CMK (cell line): ENCODE measurements around the gene SNTB2.

Source experiments
- DNase-seq: peaks from one replicate; pipeline ENCODE4 v3.0.0-alpha.2; 2010; ENCODE audit warnings: low read depth

Gene SNTB2

GRCh38 chr16:69180011-69180338 lies 7.0 kb upstream of the SNTB2 start:
- no peak for DNase-seq

GRCh38 chr16:69182730-69183416 lies 4.1 kb upstream of the SNTB2 start:
- DNase-seq = no peak

- DNase-seq = peak; percentile 45
Measured at GRCh38 chr16:69187446-69188235, 677 bp downstream of the SNTB2 start.

GRCh38 chr16:69188236-69188549 lies 1.2 kb downstream of the SNTB2 start:
- DNase-seq = no peak

- DNase-seq = no peak
Measured at GRCh38 chr16:69188716-69189115, 1.8 kb downstream of the SNTB2 start.

GRCh38 chr16:69190046-69190588 lies 3.2 kb downstream of the SNTB2 start:
- DNase-seq = no peak

GRCh38 chr16:69190598-69190997 lies 3.6 kb downstream of the SNTB2 start:
- DNase-seq = peak; percentile 30

GRCh38 chr16:69191136-69191535 lies 4.2 kb downstream of the SNTB2 start:
- DNase-seq = no peak

GRCh38 chr16:69193855-69194254 lies 6.9 kb downstream of the SNTB2 start:
- no peak for DNase-seq

- DNase-seq = no peak
Measured at GRCh38 chr16:69194488-69194887, 7.5 kb downstream of the SNTB2 start.

- no peak for DNase-seq
Measured at GRCh38 chr16:69195369-69196029, 8.5 kb downstream of the SNTB2 start.

GRCh38 chr16:69197573-69197972 lies 10.6 kb downstream of the SNTB2 start:
- DNase-seq = no peak

- no peak for DNase-seq
Measured at GRCh38 chr16:69199382-69199781, 12.4 kb downstream of the SNTB2 start.

GRCh38 chr16:69201291-69201690 lies 14.3 kb downstream of the SNTB2 start:
- DNase-seq = no peak

GRCh38 chr16:69201787-69202186 lies 14.8 kb downstream of the SNTB2 start:
- DNase-seq = no peak

GRCh38 chr16:69204172-69204571 lies 17.2 kb downstream of the SNTB2 start:
- no peak for DNase-seq

- no peak for DNase-seq
Measured at GRCh38 chr16:69209735-69210134, 22.8 kb downstream of the SNTB2 start.

- no peak for DNase-seq
Measured at GRCh38 chr16:69217433-69217832, 30.5 kb downstream of the SNTB2 start.

GRCh38 chr16:69219279-69219678 lies 32.3 kb downstream of the SNTB2 start:
- DNase-seq = no peak

- DNase-seq = no peak
Measured at GRCh38 chr16:69223882-69224281, 36.9 kb downstream of the SNTB2 start.

GRCh38 chr16:69225121-69225520 lies 38.2 kb downstream of the SNTB2 start:
- DNase-seq = no peak

- DNase-seq = no peak
Measured at GRCh38 chr16:69233124-69233523, 46.2 kb downstream of the SNTB2 start.

- DNase-seq = no peak
Measured at GRCh38 chr16:69234460-69234859, 47.5 kb downstream of the SNTB2 start.
